HepG2 (cell line): ENCODE measurements around the gene TPRN. TPM values are rescaled to one million over a fixed set of nuclear protein-coding genes. Genes with fewer than 3 reads are reported as not detected.

Source experiments
- ATAC-seq: fragments of 200-7000 bp; cut with Tn5 transposase; 3 replicates; pipeline ENCODE4 v1.9.1; 2020; ENCODE audit warnings: mild to moderate bottlenecking, moderate library complexity
- BruUV-seq: library from RNA; stranded (reverse); fragments of 400-500 nt; replicated peaks from 2 replicates; lab custom pipeline; 2021; lab: Mats Ljungman, UMichigan
- CTCF ChIA-PET: fragments of 300-600 bp; formaldehyde crosslinking; extraction: SDS; loops from one replicate; lab custom pipeline; 2021; ENCODE audit warnings: low total read pairs, inconsistent platforms, low intra/inter-chr PET ratio; lab: Yijun Ruan, JAX
- POLR2A ChIA-PET: fragments of 350-600 bp; sonication (Branson Sonifier 250); formaldehyde crosslinking; loops from one replicate; lab custom pipeline; 2020; ENCODE audit warnings: antibody characterized with exemption, inconsistent platforms; lab: Yijun Ruan, JAX
- DNase-seq: peaks from one replicate; pipeline ENCODE4 v3.0.0-alpha.2; 2015; ENCODE audit warnings: low spot score
- FAIRE-seq: peaks from 3 replicates; lab custom pipeline; 2011; peaks lifted over from hg19 to GRCh38; lab: Jason Lieb, UNC
- H2AFZ ChIP-seq: one replicate; pipeline ENCODE4 v1.6.1; 2011; ENCODE audit warnings: low read length, inconsistent platforms
- H3K27ac ChIP-seq: fragments of 300-600 bp; 3 replicates; pipeline ENCODE4 v1.8.0; 2011; ENCODE audit warnings: mixed run types, mild to moderate bottlenecking, mixed read lengths, low read length, inconsistent platforms; ENCODE audit not compliant: insufficient read depth; ENCODE audit errors: extremely low read length
- H3K27me3 ChIP-seq, 2 experiments: fragments of 200-600 bp in 1 of 2; 2 replicates in 1 of 2; 3 replicates in 1 of 2; pipeline versions ENCODE4 v1.6.0 to v1.8.0; 2011; ENCODE audit warnings: low read length in 2 of 2, mild to moderate bottlenecking in 2 of 2, moderate library complexity in 2 of 2, inconsistent platforms in 1 of 2; ENCODE audit not compliant: insufficient read depth in 2 of 2, control insufficient read depth in 1 of 2
- H3K36me3 ChIP-seq, 2 experiments: fragments of 200-600 bp in 1 of 2; replicated peaks in 1 of 2; 2 replicates in 1 of 2; 3 replicates in 1 of 2; pipeline versions ENCODE4 v1.5.1 to v1.8.0; 2011; ENCODE audit warnings: low read length in 2 of 2, inconsistent platforms in 1 of 2; ENCODE audit not compliant: insufficient read depth in 2 of 2, control insufficient read depth in 1 of 2
- H3K4me1 ChIP-seq: 2 replicates; pipeline ENCODE4 v1.5.1; 2012; ENCODE audit warnings: low read length, inconsistent platforms; ENCODE audit not compliant: insufficient read depth
- H3K4me2 ChIP-seq: 2 replicates; pipeline ENCODE4 v1.6.0; 2011; ENCODE audit warnings: low read depth, low read length, inconsistent platforms
- H3K4me3 ChIP-seq, 3 experiments: fragments of 200-600 bp in 1 of 3; sonication (generic), shearing (Covaris generic) in 1 of 3; replicated peaks in 1 of 3; 2 replicates each; pipeline ENCODE4 v1.5.1; 2011 to 2016; ENCODE audit warnings: low read length in 3 of 3, inconsistent platforms in 2 of 3, low read depth in 2 of 3, mild to moderate bottlenecking in 2 of 3, control low read depth in 1 of 3, mixed read lengths in 1 of 3; ENCODE audit not compliant: insufficient read depth in 1 of 3
- H3K79me2 ChIP-seq: one replicate; pipeline ENCODE4 v1.6.1; 2011; ENCODE audit warnings: low read length, inconsistent platforms; ENCODE audit not compliant: insufficient read depth
- H3K9ac ChIP-seq: 2 replicates; pipeline ENCODE4 v1.6.0; 2011; ENCODE audit warnings: mild to moderate bottlenecking, low read depth, low read length, inconsistent platforms; ENCODE audit not compliant: insufficient read depth
- H3K9me3 ChIP-seq: 2 replicates; pipeline ENCODE4 v1.5.1; 2012; ENCODE audit warnings: mild to moderate bottlenecking, low read length
- H4K20me1 ChIP-seq: 2 replicates; pipeline ENCODE4 v1.6.0; 2011; ENCODE audit warnings: inconsistent platforms, mild to moderate bottlenecking, low read length, moderate library complexity; ENCODE audit not compliant: insufficient read depth
- CBFB ChIP-seq: sonication (generic); formaldehyde crosslinking; IDR thresholded peaks from 2 replicates; pipeline ENCODE4 v1.4.0; 2020; ENCODE audit warnings: missing genetic modification reagents
- DNMT3B ChIP-seq: conservative IDR thresholded peaks from 2 replicates; pipeline ENCODE4 v1.6.1; 2016; ENCODE audit warnings: missing biosample characterization, control low read depth
- GATA4 ChIP-seq: sonication (generic); IDR thresholded peaks from 2 replicates; pipeline ENCODE4 v1.6.1; 2016; ENCODE audit warnings: antibody characterized with exemption, low read depth, borderline replicate concordance
- NFE2L1 ChIP-seq: sonication (generic); formaldehyde crosslinking; IDR thresholded peaks from 2 replicates; pipeline ENCODE4 v1.4.0; 2020; ENCODE audit warnings: missing genetic modification reagents, mild to moderate bottlenecking, borderline replicate concordance
- NPAS2 ChIP-seq: sonication (generic); formaldehyde crosslinking; IDR thresholded peaks from 2 replicates; pipeline ENCODE4 v1.8.0; 2022; ENCODE audit warnings: mild to moderate bottlenecking, missing genetic modification reagents, borderline replicate concordance
- SIN3B ChIP-seq: fragments of 150-350 bp; IDR thresholded peaks from 2 replicates; pipeline ENCODE4 v1.6.1; 2014; ENCODE audit warnings: low read length
- TBX2 ChIP-seq: sonication (generic); formaldehyde crosslinking; IDR thresholded peaks from 2 replicates; pipeline ENCODE4 v1.5.0; 2020; ENCODE audit warnings: missing genetic modification reagents, mild to moderate bottlenecking, borderline replicate concordance
- XBP1 ChIP-seq: sonication (generic); formaldehyde crosslinking; IDR thresholded peaks from 2 replicates; pipeline ENCODE4 v1.5.0; 2020; ENCODE audit warnings: missing genetic modification reagents
- ZNF296 ChIP-seq: sonication (generic); formaldehyde crosslinking; conservative IDR thresholded peaks from 2 replicates; pipeline ENCODE4 v1.5.0; 2020; ENCODE audit warnings: mild to moderate bottlenecking, missing genetic modification reagents
- ZNF652 ChIP-seq: IDR thresholded peaks from 2 replicates; pipeline ENCODE4 v1.6.1; 2016; ENCODE audit warnings: low read depth, borderline replicate concordance
- ZNF709 ChIP-seq: sonication (generic); formaldehyde crosslinking; IDR thresholded peaks from 2 replicates; pipeline ENCODE4 v1.5.0; 2020; ENCODE audit warnings: mild to moderate bottlenecking, missing genetic modification reagents
- ZNF749 ChIP-seq: sonication (generic); formaldehyde crosslinking; IDR thresholded peaks from 2 replicates; pipeline ENCODE4 v1.8.0; 2022; ENCODE audit warnings: mild to moderate bottlenecking, missing genetic modification reagents, moderate library complexity, borderline replicate concordance
- WGBS: methylation state at CpG from one replicate; pipeline ENCODE4 v1.1.6; 2017; ENCODE audit warnings: low lambda C conversion rate; 5-methylcytosine and 5-hydroxymethylcytosine counted together
- in situ Hi-C: cut with HindIII; loops from 2 replicates; pipeline ENCODE4 v1.10.0; 2017; ENCODE audit warnings: low pct_unique_long_range_greater_than_20kb; ENCODE audit not compliant: extremely low pct_ligation_motif_present
- intact Hi-C: fragments of 100-400 bp; cut with micrococcal nuclease; formaldehyde crosslinking; loops from one replicate; pipeline ENCODE4 v1.10.0; 2022; ENCODE audit not compliant: unreplicated experiment
- polyA plus RNA-seq, 8 experiments: library from polyadenylated mRNA; depleted of rRNA in 3 of 8; stranded (reverse) in 7 of 8; unstranded in 1 of 8; fragments of >200 nt; fragmentation: Illumina TruSeq in 4 of 8; extraction: Trizol in 4 of 8; gene quantifications; 2 replicates each; pipeline versions ENCODE4 v1.2.1 to v1.2.3, GENCODE V29; 2011 to 2016; ENCODE audit warnings: low read depth in 4 of 8, missing spikeins in 1 of 8, mixed read lengths in 1 of 8; ENCODE audit not compliant: insufficient read depth in 1 of 8
- total RNA-seq, 5 experiments: library from RNA; depleted of rRNA; stranded (reverse); fragments of >200 nt; fragmentation: Illumina TruSeq; extraction: Trizol; gene quantifications; 2 replicates each; pipeline ENCODE4 v1.2.3, GENCODE V29; 2016; ENCODE audit warnings: low read depth in 1 of 5
- TF ChIP-seq, protein P1 (sequence below), 2 experiments: sonication (generic) in 1 of 2; formaldehyde crosslinking in 1 of 2; IDR thresholded peaks; 2 replicates each; pipeline versions ENCODE4 v1.4.0 to v1.6.1; 2016 to 2020; ENCODE audit warnings: borderline replicate concordance in 1 of 2, low read depth in 1 of 2, mild to moderate bottlenecking in 1 of 2, missing genetic modification reagents in 1 of 2
- TF ChIP-seq, protein P2 (sequence below): sonication (generic); formaldehyde crosslinking; conservative IDR thresholded peaks from 2 replicates; pipeline ENCODE4 v1.8.1; 2023; ENCODE audit warnings: missing genetic modification reagents
- TF ChIP-seq, protein P3 (sequence below): sonication (generic); formaldehyde crosslinking; IDR thresholded peaks from 2 replicates; pipeline ENCODE4 v1.9.0; 2022; ENCODE audit warnings: low read depth, missing genetic modification reagents

The TPRN gene
- total and polyA plus RNA-seq, 2 of the 13 experiments (the other 11 are each of a cell fraction or from before 2014, with no cell fraction given), result 10.1 to 19.2 TPM

DNA sequence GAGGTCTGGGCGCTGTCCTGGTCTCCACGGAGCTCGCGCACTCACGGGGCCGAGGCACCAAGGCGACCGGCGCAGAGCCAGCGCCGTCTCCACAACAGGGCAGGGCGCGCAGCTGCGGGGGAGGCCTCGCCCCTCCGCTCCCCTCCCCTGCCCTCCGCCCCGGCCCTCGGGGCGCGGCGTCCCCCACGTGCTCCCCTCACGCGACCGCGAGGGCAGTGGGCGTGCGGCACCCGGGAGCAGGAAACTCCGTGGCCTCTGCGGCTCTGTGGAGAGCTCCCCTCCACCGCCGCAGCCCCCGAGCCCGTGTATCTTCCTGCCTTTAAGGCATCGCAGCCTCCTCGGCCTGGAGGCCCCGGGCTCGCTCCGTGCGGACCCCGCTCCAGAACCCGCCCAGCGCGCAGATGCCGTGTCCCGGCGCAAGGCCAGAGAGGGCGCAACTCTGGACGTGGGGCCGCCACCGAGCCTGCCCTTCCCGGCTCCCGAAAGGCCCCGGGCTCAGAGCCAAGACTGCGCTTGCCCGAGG, 39.8 kb upstream of the TPRN start:
- Histone ChIP-seq H3K9me3 (no peaks in the 10 kb centered on the region), H3K79me2 (peaks cover 36% of the 10 kb centered on the region), H2AFZ (no peak overlapping the region), H3K4me1 (peaks cover 64% of the 10 kb centered on the region), H3K27ac (peak overlapping the region; percentile 96), H3K36me3 (peaks cover 4 to 19% of the 10 kb centered on the region in 2 experiments; a peak in 4 of 5 replicates), H3K4me2 (peak overlapping the region; percentile 85), H3K4me3 (peak overlapping the region; percentile 74 to 78 (median 78)), H3K27me3 (no peaks in the 10 kb centered on the region), H4K20me1 (peaks cover 27% of the 10 kb centered on the region), H3K9ac (peak overlapping the region; percentile 86)
- intact Hi-C loops, result no loop called here
- 0% methylated on average over 2 of the region's 58 CpGs for WGBS
- FAIRE-seq (no peak), DNase-seq (no peak), ATAC-seq (0 out of 3 replicates have a peak, but pooled peaks have one; percentile 1)
- ChIA-PET POLR2A (interaction anchor here (0.7 to 7.7 kb wide), 34 partner anchors 11 to 440 kb away, joined by 3 to 317 read pairs (median 6); partner anchors contain the start of genes ENTPD2, ENTPD8, LRRC26 and MAN1B1), CTCF (no interaction called here)
- BruUV-seq, result TSS peak; percentile 69
- in situ Hi-C loops, result no loop called here
- TF ChIP-seq ZNF709, result peak; percentile 95
- no peak for TF ChIP-seq NPAS2 (CRISPR knock-in tag)
- TF ChIP-seq NFE2L1 (CRISPR knock-in tag), result 0 out of 2 replicates have a peak, but pooled peaks have one; percentile 82
- no peak for TF ChIP-seq SIN3B
- no peak for TF ChIP-seq GATA4
- TF ChIP-seq, protein P1, sequence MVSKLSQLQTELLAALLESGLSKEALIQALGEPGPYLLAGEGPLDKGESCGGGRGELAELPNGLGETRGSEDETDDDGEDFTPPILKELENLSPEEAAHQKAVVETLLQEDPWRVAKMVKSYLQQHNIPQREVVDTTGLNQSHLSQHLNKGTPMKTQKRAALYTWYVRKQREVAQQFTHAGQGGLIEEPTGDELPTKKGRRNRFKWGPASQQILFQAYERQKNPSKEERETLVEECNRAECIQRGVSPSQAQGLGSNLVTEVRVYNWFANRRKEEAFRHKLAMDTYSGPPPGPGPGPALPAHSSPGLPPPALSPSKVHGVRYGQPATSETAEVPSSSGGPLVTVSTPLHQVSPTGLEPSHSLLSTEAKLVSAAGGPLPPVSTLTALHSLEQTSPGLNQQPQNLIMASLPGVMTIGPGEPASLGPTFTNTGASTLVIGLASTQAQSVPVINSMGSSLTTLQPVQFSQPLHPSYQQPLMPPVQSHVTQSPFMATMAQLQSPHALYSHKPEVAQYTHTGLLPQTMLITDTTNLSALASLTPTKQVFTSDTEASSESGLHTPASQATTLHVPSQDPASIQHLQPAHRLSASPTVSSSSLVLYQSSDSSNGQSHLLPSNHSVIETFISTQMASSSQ (IDR thresholded peaks at IDR 0.05; ENCODE audit: low read depth), result no peak; the same call in 1 of the 2 replicates
- TF ChIP-seq, protein P1 (CRISPR knock-in tag; IDR thresholded peaks at IDR 0.05; ENCODE audit: borderline replicate concordance), result peak; percentile 75; the same call in 1 of the 2 replicates
- no peak for TF ChIP-seq ZNF652 (CRISPR knock-in tag)
- TF ChIP-seq ZNF749 (CRISPR knock-in tag), result no peak
- TF ChIP-seq ZNF296 (CRISPR knock-in tag), result peak; percentile 57; the same call in 1 of the 2 replicates
- TF ChIP-seq TBX2 (CRISPR knock-in tag), result peak; percentile 82
- TF ChIP-seq, protein P2, sequence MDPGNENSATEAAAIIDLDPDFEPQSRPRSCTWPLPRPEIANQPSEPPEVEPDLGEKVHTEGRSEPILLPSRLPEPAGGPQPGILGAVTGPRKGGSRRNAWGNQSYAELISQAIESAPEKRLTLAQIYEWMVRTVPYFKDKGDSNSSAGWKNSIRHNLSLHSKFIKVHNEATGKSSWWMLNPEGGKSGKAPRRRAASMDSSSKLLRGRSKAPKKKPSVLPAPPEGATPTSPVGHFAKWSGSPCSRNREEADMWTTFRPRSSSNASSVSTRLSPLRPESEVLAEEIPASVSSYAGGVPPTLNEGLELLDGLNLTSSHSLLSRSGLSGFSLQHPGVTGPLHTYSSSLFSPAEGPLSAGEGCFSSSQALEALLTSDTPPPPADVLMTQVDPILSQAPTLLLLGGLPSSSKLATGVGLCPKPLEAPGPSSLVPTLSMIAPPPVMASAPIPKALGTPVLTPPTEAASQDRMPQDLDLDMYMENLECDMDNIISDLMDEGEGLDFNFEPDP (CRISPR knock-in tag), result 0 out of 2 replicates have a peak, but pooled peaks have one; percentile 66
- no peak for TF ChIP-seq DNMT3B (CRISPR knock-in tag)
- peak; percentile 67; the same call in 1 of the 2 replicates for TF ChIP-seq CBFB (CRISPR knock-in tag)
- no peak for TF ChIP-seq XBP1
- TF ChIP-seq, protein P3, sequence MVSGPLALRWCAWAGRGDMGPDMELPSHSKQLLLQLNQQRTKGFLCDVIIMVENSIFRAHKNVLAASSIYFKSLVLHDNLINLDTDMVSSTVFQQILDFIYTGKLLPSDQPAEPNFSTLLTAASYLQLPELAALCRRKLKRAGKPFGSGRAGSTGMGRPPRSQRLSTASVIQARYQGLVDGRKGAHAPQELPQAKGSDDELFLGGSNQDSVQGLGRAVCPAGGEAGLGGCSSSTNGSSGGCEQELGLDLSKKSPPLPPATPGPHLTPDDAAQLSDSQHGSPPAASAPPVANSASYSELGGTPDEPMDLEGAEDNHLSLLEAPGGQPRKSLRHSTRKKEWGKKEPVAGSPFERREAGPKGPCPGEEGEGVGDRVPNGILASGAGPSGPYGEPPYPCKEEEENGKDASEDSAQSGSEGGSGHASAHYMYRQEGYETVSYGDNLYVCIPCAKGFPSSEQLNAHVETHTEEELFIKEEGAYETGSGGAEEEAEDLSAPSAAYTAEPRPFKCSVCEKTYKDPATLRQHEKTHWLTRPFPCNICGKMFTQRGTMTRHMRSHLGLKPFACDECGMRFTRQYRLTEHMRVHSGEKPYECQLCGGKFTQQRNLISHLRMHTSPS (CRISPR knock-in tag), result no peak
